Measurements from ENCODE around the gene ZNF892. TPM values are rescaled to one million over a fixed set of nuclear protein-coding genes. Genes with fewer than 3 reads are reported as not detected.

The ZNF892 gene
- total RNA-seq, 2 donors from 2014 or later, result 14.7 to 16.7 TPM

DNA sequence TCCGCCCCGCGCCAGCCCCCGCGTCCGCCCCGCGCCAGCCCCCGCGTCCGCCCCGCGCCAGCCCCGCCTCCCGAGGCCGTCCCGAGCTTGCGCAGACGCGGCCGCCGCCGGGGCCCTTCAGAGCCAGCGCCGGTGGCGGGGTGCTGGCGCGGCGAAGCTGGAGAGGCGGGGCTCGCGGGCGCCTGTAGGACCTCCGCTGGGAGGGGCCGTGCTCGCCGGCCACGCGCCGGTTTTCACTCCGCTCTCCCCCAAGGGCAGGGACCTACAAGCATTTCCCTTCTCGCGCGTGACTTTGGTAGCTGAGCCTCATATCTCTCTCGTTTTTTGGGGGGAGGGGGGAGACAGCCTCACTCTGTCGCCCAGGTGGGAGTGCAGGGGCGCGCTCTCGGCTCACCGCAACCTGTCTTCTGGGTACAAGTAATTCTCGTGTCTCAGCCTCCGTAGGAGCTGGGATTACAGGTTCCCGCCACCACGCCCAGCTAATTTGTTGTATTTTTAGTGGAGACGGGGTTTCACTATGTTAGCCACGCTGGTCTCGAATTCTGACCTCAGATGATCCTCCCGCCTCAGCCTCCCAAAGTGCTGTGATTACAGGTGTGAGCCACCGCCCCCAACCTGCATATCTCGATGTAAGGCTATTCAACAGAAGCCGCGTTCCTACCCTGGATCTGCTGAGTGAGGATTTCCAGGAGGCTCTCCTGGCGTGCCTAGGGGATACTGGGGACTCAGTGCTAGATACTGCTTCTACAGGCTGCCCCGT is 47.5 kb upstream of the ZNF892 start, which contains the start of gene ZNF514:
Gene ZNF514, minus strand, starts transcription at position 159 of the 760 bp plus-strand sequence. CDS start 6,595 bp downstream, outside the sequence.
- H3K4me1 ChIP-seq (ENCODE audit: control insufficient read depth, insufficient read depth, low read length), result no peaks in the 10 kb centered on the region
- H3K9me3 Mint-ChIP-seq, result no peaks in the 10 kb centered on the region
- H3K27me3 ChIP-seq (ENCODE audit: control insufficient read depth, insufficient read depth, low read length, poor library complexity, severe bottlenecking), result no peaks in the 10 kb centered on the region
- H3K27ac Mint-ChIP-seq, result peak within 1 kb of the TSS; percentile 79
- TF ChIP-seq, protein P1, sequence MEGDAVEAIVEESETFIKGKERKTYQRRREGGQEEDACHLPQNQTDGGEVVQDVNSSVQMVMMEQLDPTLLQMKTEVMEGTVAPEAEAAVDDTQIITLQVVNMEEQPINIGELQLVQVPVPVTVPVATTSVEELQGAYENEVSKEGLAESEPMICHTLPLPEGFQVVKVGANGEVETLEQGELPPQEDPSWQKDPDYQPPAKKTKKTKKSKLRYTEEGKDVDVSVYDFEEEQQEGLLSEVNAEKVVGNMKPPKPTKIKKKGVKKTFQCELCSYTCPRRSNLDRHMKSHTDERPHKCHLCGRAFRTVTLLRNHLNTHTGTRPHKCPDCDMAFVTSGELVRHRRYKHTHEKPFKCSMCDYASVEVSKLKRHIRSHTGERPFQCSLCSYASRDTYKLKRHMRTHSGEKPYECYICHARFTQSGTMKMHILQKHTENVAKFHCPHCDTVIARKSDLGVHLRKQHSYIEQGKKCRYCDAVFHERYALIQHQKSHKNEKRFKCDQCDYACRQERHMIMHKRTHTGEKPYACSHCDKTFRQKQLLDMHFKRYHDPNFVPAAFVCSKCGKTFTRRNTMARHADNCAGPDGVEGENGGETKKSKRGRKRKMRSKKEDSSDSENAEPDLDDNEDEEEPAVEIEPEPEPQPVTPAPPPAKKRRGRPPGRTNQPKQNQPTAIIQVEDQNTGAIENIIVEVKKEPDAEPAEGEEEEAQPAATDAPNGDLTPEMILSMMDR (conservative IDR thresholded peaks at IDR 0.05), result no peak
- peaks cover 4% of the 10 kb centered on the region for H3K27me3 Mint-ChIP-seq (ENCODE audit: insufficient read depth)
- WGBS, 2 experiments (ENCODE audit: insufficient coverage in 1 of 2, insufficient read length in 1 of 2), result 13 to 49% methylated on average over 17 to 64 of the region's 64 CpGs
- no peak within 1 kb of the TSS for H3K27ac ChIP-seq (ENCODE audit: low read depth, low read length)
- H3K36me3 ChIP-seq (ENCODE audit: control insufficient read depth, insufficient read depth, low read length), result peaks cover 17% of the 10 kb centered on the region
- peak within 1 kb of the TSS; percentile 40 for H3K9ac ChIP-seq (ENCODE audit: extremely low read depth, low read length, poor library complexity, severe bottlenecking)
- H3K36me3 Mint-ChIP-seq (ENCODE audit: low read depth), result peaks cover 33% of the 10 kb centered on the region
- H3K4me1 Mint-ChIP-seq, result peaks cover 16% of the 10 kb centered on the region
- peak within 1 kb of the TSS; percentile 85 for H3K4me3 ChIP-seq (ENCODE audit: low read length)
- DNase-seq, result peak; percentile 86
- H3K9me3 ChIP-seq (ENCODE audit: control insufficient read depth, low read length), result peaks cover 22% of the 10 kb centered on the region
- peak within 1 kb of the TSS; percentile 75 for H3K4me3 Mint-ChIP-seq

GRCh38 chr2:95165030-95165370 is 42.3 kb upstream of the ZNF892 start:
- Mint-ChIP-seq H3K4me1 (peaks cover 20% of the 10 kb centered on the region), H3K9me3 (no peaks in the 10 kb centered on the region), H3K36me3 (ENCODE audit: low read depth) (peaks cover 6% of the 10 kb centered on the region), H3K27me3 (ENCODE audit: insufficient read depth) (peaks cover 3% of the 10 kb centered on the region), H3K4me3 (peak overlapping the region; percentile 95), H3K27ac (peak overlapping the region; percentile 100)
- TF ChIP-seq, protein P1 (conservative IDR thresholded peaks at IDR 0.05), result no peak
- DNase-seq, result no peak
- H3K27me3 ChIP-seq (ENCODE audit: control insufficient read depth, insufficient read depth, low read length, poor library complexity, severe bottlenecking), result no peaks in the 10 kb centered on the region
- H3K36me3 ChIP-seq (ENCODE audit: control insufficient read depth, insufficient read depth, low read length), result no peaks in the 10 kb centered on the region
- H3K4me3 ChIP-seq (ENCODE audit: low read length), result peak overlapping the region; percentile 94
- H3K27ac ChIP-seq (ENCODE audit: low read depth, low read length), result no peak overlapping the region
- H3K9me3 ChIP-seq (ENCODE audit: control insufficient read depth, low read length), result no peaks in the 10 kb centered on the region
- no peaks in the 10 kb centered on the region for H3K4me1 ChIP-seq (ENCODE audit: control insufficient read depth, insufficient read depth, low read length)
- WGBS, 2 experiments (ENCODE audit: insufficient coverage in 1 of 2, insufficient read length in 1 of 2), result 1 to 3% methylated on average over 9 of the region's 9 CpGs
- H3K9ac ChIP-seq (ENCODE audit: extremely low read depth, low read length, poor library complexity, severe bottlenecking), result peak overlapping the region; percentile 88

DNA sequence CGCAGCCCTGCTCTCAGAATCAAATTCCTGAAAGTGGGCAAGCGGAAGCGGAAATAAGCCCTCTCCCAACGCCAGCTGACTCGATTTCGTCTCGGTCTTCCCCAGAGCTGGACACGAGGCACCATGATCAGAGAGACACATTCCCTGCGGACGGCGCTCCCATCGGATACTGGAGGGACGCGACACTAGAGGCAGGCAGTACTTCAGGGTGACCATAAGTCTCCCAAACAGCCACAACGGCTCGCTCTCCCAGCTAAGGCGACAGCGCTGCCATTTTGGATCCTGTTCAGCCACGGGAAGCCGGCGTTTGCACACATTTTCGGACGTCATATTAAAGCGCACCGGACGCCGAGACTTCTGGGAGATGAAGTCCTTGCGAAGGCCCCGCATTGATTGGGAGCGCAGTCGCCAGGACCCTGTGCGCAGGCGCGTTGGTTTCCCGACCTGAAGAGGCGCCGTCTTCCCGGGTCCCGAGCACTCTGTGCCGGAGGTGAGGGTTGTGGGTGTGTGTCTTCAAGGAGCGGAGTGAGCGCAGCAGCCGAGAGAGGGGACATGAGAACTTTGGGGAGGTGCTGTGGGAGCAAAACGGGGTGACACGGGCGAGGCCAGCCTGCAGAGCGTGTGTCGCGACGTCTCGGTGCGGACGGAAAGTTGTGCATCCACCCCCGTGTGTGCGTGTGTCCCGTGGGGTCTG is 41.8 kb upstream of the ZNF892 start, which contains the start of gene ZNF2:
Gene ZNF2, plus strand, starts transcription at position 439 of the 694 bp plus-strand sequence. CDS start 10,418 bp downstream, outside the sequence.
- peak; percentile 99 for DNase-seq
- H3K9ac ChIP-seq (ENCODE audit: extremely low read depth, low read length, poor library complexity, severe bottlenecking), result peak within 1 kb of the TSS; percentile 88
- peaks cover 22% of the 10 kb centered on the region for H3K4me1 Mint-ChIP-seq
- H3K36me3 ChIP-seq (ENCODE audit: control insufficient read depth, insufficient read depth, low read length), result no peaks in the 10 kb centered on the region
- TF ChIP-seq, protein P1 (conservative IDR thresholded peaks at IDR 0.05), result peak; percentile 11
- H3K27me3 Mint-ChIP-seq (ENCODE audit: insufficient read depth), result peaks cover 3% of the 10 kb centered on the region
- peaks cover 6% of the 10 kb centered on the region for H3K36me3 Mint-ChIP-seq (ENCODE audit: low read depth)
- H3K9me3 Mint-ChIP-seq, result no peaks in the 10 kb centered on the region
- peak within 1 kb of the TSS; percentile 94 for H3K4me3 ChIP-seq (ENCODE audit: low read length)
- 0% methylated on average over 19 to 56 of the region's 56 CpGs for WGBS, 2 experiments (ENCODE audit: insufficient coverage in 1 of 2, insufficient read length in 1 of 2)
- H3K27ac ChIP-seq (ENCODE audit: low read depth, low read length), result peak within 1 kb of the TSS; percentile 73
- H3K27ac Mint-ChIP-seq, result peak within 1 kb of the TSS; percentile 100
- H3K4me3 Mint-ChIP-seq, result peak within 1 kb of the TSS; percentile 95
- no peaks in the 10 kb centered on the region for H3K27me3 ChIP-seq (ENCODE audit: control insufficient read depth, insufficient read depth, low read length, poor library complexity, severe bottlenecking)
- H3K4me1 ChIP-seq (ENCODE audit: control insufficient read depth, insufficient read depth, low read length), result no peaks in the 10 kb centered on the region
- H3K9me3 ChIP-seq (ENCODE audit: control insufficient read depth, low read length), result no peaks in the 10 kb centered on the region
